ENCODE measurements around the gene MCM9.

GRCh38 chr6:118877806-118878205, 57.2 kb downstream of the MCM9 start:
- TF ChIP-seq, protein P1, sequence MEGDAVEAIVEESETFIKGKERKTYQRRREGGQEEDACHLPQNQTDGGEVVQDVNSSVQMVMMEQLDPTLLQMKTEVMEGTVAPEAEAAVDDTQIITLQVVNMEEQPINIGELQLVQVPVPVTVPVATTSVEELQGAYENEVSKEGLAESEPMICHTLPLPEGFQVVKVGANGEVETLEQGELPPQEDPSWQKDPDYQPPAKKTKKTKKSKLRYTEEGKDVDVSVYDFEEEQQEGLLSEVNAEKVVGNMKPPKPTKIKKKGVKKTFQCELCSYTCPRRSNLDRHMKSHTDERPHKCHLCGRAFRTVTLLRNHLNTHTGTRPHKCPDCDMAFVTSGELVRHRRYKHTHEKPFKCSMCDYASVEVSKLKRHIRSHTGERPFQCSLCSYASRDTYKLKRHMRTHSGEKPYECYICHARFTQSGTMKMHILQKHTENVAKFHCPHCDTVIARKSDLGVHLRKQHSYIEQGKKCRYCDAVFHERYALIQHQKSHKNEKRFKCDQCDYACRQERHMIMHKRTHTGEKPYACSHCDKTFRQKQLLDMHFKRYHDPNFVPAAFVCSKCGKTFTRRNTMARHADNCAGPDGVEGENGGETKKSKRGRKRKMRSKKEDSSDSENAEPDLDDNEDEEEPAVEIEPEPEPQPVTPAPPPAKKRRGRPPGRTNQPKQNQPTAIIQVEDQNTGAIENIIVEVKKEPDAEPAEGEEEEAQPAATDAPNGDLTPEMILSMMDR (IDR thresholded peaks at IDR 0.05; ENCODE audit: low read depth, low read length): no peak
- no peak for TF ChIP-seq EZH2phosphoT487 (IDR thresholded peaks at IDR 0.05; ENCODE audit: low read depth)
